ENCODE results near the gene GPR78. TPM values are rescaled to one million over a fixed set of nuclear protein-coding genes. Genes with fewer than 3 reads are reported as not detected.

The GPR78 gene
- total and polyA plus RNA-seq, 4 donors = not detected

DNA sequence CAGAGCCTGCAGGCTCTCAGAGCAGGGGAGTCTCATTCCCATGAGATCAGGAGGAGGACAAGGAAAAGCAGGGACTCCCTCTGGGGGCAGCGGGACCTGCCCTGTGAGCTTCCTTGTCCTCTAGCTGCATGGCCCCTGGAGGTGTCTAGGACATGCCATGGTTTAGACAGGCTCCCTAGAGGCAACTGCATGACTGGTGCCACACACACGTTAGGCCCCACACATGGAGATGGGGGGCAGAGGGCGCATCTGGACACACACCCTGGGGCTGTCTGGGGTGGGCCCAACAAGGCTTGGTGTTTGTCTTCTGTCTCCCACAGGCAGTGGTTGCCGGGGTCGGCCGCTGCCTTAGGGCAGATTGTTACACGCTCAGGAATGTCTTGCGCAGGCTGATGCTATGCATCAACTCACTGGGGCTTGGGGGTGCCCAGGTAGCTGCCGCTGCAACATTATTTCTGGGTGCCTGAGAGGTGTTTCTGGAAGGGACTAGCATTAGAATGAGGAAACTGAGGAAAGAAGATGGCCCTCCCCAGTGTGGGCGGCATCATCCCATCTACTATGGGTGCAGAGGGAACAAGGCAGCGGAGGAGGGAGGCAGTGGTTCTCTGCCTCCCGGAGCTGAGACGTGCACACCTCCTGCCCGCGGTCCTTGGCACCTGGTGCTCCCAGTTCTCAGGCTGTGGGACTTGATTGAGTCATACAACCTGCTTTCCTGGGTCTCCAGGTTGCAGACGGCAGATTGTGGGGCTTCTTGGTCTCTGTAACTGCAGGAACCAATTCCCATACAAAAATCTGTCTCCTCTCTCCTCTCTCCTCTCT, 32.1 kb upstream of the GPR78 start:
- no peak for DNase-seq (ENCODE audit: low spot score)
- H3K4me1 ChIP-seq (ENCODE audit: control insufficient read depth in 4 of 4, insufficient read depth in 4 of 4, low read length in 3 of 4) = no peaks in the 10 kb centered on the region
- H3K27me3 ChIP-seq (ENCODE audit: control insufficient read depth in 4 of 4, insufficient read depth in 4 of 4, low read length in 3 of 4) = no peaks in the 10 kb centered on the region
- 89% methylated on average over 16 of the region's 16 CpGs for WGBS
- no peak overlapping the region for H3K27ac ChIP-seq (ENCODE audit: low read depth in 1 of 2, low read length in 2 of 2)
- no peak overlapping the region for H3K4me3 ChIP-seq (ENCODE audit: low read depth in 1 of 3, low read length in 3 of 3)
- no peaks in the 10 kb centered on the region for H3K36me3 ChIP-seq (ENCODE audit: control insufficient read depth in 4 of 4, insufficient read depth in 3 of 4, low read depth in 1 of 4, low read length in 3 of 4)
- no peak overlapping the region for H3K9ac ChIP-seq (ENCODE audit: low read depth in 1 of 2, low read length in 2 of 2)
- no peaks in the 10 kb centered on the region for H3K9me3 ChIP-seq (ENCODE audit: control insufficient read depth in 4 of 4, low read length in 3 of 4)
- no peak for TF ChIP-seq FOXA2 (IDR thresholded peaks at IDR 0.05)
- TF ChIP-seq HNF4A (conservative IDR thresholded peaks at IDR 0.05) = no peak
- TF ChIP-seq SP1 (IDR thresholded peaks at IDR 0.05) = no peak
- no peak for TF ChIP-seq GABPA (IDR thresholded peaks at IDR 0.05 in 1 of 2, conservative IDR thresholded peaks at IDR 0.05 in 1 of 2)

DNA sequence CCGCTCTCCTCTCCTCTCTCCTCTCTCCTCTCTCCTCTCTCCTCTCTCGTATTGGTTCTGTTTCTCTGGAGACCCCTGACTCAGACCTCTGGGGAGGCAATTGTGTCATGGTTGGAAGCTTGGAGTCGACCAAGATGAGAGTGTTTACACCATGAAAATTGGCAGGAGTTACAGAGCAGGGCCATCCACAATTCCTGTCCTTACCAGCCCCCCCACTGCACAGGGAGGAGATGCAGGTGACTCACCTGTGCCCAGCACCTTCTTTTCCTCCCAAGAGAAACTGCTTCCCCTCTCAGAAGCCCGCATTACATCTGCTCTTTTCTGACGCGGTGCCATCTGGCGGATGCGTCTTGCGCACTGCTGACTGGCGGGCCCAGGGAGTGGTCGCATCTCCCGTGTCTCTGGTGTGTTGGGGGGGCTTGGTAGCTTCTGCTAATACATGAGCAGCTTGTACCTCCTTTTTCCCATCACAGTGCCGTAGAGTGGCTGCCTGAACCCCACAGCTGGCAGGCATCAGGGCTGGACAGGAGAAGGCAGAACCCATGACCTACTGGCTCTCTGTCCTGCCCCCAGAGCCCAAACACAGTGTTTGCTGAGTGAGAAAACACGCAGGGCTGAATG, 31.4 kb upstream of the GPR78 start:
- Histone ChIP-seq H3K27ac (ENCODE audit: low read depth in 1 of 2, low read length in 2 of 2) (no peak overlapping the region), H3K36me3 (ENCODE audit: control insufficient read depth in 4 of 4, insufficient read depth in 3 of 4, low read depth in 1 of 4, low read length in 3 of 4) (no peaks in the 10 kb centered on the region), H3K9me3 (ENCODE audit: control insufficient read depth in 4 of 4, low read length in 3 of 4) (no peaks in the 10 kb centered on the region), H3K9ac (ENCODE audit: low read depth in 1 of 2, low read length in 2 of 2) (no peak overlapping the region), H3K4me3 (ENCODE audit: low read depth in 1 of 3, low read length in 3 of 3) (no peak overlapping the region), H3K4me1 (ENCODE audit: control insufficient read depth in 4 of 4, insufficient read depth in 4 of 4, low read length in 3 of 4) (no peaks in the 10 kb centered on the region), H3K27me3 (ENCODE audit: control insufficient read depth in 4 of 4, insufficient read depth in 4 of 4, low read length in 3 of 4) (no peaks in the 10 kb centered on the region)
- TF ChIP-seq NR2F2 (IDR thresholded peaks at IDR 0.05) (no peak), JUND (IDR thresholded peaks at IDR 0.05) (no peak), FOXA1 (IDR thresholded peaks at IDR 0.05) (no peak), HNF4G (IDR thresholded peaks at IDR 0.05) (no peak), TAF1 (conservative IDR thresholded peaks at IDR 0.05) (no peak), SP1 (IDR thresholded peaks at IDR 0.05) (no peak), FOXA2 (IDR thresholded peaks at IDR 0.05) (no peak), EGR1 (IDR thresholded peaks at IDR 0.05; ENCODE audit: low read depth in 2 of 2) (no peak), RXRA (IDR thresholded peaks at IDR 0.05) (no peak), RAD21 (IDR thresholded peaks at IDR 0.05) (no peak), GABPA (IDR thresholded peaks at IDR 0.05 in 1 of 2, conservative IDR thresholded peaks at IDR 0.05 in 1 of 2) (no peak), YY1 (IDR thresholded peaks at IDR 0.05) (no peak), ZBTB33 (IDR thresholded peaks at IDR 0.05) (no peak), HNF4A (conservative IDR thresholded peaks at IDR 0.05) (no peak)
- TF ChIP-seq, protein P1, sequence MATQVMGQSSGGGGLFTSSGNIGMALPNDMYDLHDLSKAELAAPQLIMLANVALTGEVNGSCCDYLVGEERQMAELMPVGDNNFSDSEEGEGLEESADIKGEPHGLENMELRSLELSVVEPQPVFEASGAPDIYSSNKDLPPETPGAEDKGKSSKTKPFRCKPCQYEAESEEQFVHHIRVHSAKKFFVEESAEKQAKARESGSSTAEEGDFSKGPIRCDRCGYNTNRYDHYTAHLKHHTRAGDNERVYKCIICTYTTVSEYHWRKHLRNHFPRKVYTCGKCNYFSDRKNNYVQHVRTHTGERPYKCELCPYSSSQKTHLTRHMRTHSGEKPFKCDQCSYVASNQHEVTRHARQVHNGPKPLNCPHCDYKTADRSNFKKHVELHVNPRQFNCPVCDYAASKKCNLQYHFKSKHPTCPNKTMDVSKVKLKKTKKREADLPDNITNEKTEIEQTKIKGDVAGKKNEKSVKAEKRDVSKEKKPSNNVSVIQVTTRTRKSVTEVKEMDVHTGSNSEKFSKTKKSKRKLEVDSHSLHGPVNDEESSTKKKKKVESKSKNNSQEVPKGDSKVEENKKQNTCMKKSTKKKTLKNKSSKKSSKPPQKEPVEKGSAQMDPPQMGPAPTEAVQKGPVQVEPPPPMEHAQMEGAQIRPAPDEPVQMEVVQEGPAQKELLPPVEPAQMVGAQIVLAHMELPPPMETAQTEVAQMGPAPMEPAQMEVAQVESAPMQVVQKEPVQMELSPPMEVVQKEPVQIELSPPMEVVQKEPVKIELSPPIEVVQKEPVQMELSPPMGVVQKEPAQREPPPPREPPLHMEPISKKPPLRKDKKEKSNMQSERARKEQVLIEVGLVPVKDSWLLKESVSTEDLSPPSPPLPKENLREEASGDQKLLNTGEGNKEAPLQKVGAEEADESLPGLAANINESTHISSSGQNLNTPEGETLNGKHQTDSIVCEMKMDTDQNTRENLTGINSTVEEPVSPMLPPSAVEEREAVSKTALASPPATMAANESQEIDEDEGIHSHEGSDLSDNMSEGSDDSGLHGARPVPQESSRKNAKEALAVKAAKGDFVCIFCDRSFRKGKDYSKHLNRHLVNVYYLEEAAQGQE (IDR thresholded peaks at IDR 0.05) = no peak
- TF ChIP-seq, protein P2, sequence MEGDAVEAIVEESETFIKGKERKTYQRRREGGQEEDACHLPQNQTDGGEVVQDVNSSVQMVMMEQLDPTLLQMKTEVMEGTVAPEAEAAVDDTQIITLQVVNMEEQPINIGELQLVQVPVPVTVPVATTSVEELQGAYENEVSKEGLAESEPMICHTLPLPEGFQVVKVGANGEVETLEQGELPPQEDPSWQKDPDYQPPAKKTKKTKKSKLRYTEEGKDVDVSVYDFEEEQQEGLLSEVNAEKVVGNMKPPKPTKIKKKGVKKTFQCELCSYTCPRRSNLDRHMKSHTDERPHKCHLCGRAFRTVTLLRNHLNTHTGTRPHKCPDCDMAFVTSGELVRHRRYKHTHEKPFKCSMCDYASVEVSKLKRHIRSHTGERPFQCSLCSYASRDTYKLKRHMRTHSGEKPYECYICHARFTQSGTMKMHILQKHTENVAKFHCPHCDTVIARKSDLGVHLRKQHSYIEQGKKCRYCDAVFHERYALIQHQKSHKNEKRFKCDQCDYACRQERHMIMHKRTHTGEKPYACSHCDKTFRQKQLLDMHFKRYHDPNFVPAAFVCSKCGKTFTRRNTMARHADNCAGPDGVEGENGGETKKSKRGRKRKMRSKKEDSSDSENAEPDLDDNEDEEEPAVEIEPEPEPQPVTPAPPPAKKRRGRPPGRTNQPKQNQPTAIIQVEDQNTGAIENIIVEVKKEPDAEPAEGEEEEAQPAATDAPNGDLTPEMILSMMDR (IDR thresholded peaks at IDR 0.05; ENCODE audit: low read depth, low read length, missing input control) = no peak
- TF ChIP-seq, protein P3, sequence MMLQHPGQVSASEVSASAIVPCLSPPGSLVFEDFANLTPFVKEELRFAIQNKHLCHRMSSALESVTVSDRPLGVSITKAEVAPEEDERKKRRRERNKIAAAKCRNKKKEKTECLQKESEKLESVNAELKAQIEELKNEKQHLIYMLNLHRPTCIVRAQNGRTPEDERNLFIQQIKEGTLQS (IDR thresholded peaks at IDR 0.05) = no peak
- TF ChIP-seq, protein P4, sequence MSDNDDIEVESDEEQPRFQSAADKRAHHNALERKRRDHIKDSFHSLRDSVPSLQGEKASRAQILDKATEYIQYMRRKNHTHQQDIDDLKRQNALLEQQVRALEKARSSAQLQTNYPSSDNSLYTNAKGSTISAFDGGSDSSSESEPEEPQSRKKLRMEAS (IDR thresholded peaks at IDR 0.05) = no peak
- no peak for DNase-seq (ENCODE audit: low spot score)
- WGBS = 85% methylated on average over 14 of the region's 14 CpGs
